H9 (cell line): ENCODE results near the gene GALNT13. TPM values are rescaled to one million over a fixed set of nuclear protein-coding genes. Genes with fewer than 3 reads are reported as not detected.

Experiments
- DNase-seq: peaks from one replicate; pipeline ENCODE4 v3.0.0-alpha.2; 2017
- H2AFZ ChIP-seq: one replicate; pipeline ENCODE4 v1.6.1; 2013; ENCODE audit warnings: mild to moderate bottlenecking, low read length, control low read depth, moderate library complexity
- H2AK5ac ChIP-seq: 2 replicates; pipeline ENCODE4 v1.6.1; 2013; ENCODE audit warnings: low read length, control low read depth, mixed read lengths; ENCODE audit not compliant: insufficient read length
- H2BK120ac ChIP-seq: one replicate; pipeline ENCODE4 v1.6.1; 2013; ENCODE audit warnings: low read depth, mild to moderate bottlenecking, low read length, control low read depth, inconsistent platforms; ENCODE audit not compliant: poor library complexity, severe bottlenecking
- H2BK12ac ChIP-seq: 2 replicates; pipeline ENCODE4 v1.6.1; 2013; ENCODE audit warnings: low read length, control low read depth, mixed read lengths, low read depth; ENCODE audit not compliant: insufficient read length
- H2BK15ac ChIP-seq: 2 replicates; pipeline ENCODE4 v1.6.1; 2013; ENCODE audit warnings: low read depth, low read length, control low read depth
- H2BK20ac ChIP-seq: one replicate; pipeline ENCODE4 v1.6.1; 2013; ENCODE audit warnings: low read depth, mild to moderate bottlenecking, low read length, control low read depth, inconsistent platforms; ENCODE audit not compliant: poor library complexity, severe bottlenecking
- H2BK5ac ChIP-seq: 2 replicates; pipeline ENCODE4 v1.6.1; 2013; ENCODE audit warnings: low read length, control low read depth, mixed read lengths; ENCODE audit not compliant: insufficient read length
- H3K14ac ChIP-seq: 2 replicates; pipeline ENCODE4 v1.6.1; 2013; ENCODE audit warnings: low read length, control low read depth; ENCODE audit not compliant: insufficient read depth
- H3K18ac ChIP-seq: 2 replicates; pipeline ENCODE4 v1.6.1; 2013; ENCODE audit warnings: low read depth, mild to moderate bottlenecking, mixed read lengths, low read length, control low read depth; ENCODE audit not compliant: insufficient read length
- H3K23ac ChIP-seq: 2 replicates; pipeline ENCODE4 v1.6.1; 2013; ENCODE audit warnings: low read length, control low read depth, mixed read lengths, low read depth; ENCODE audit not compliant: insufficient read length
- H3K23me2 ChIP-seq: 2 replicates; pipeline ENCODE4 v1.6.1; 2013; ENCODE audit warnings: low read depth, mild to moderate bottlenecking, mixed read lengths, low read length, control low read depth; ENCODE audit not compliant: insufficient read length, poor library complexity, severe bottlenecking
- H3K27ac ChIP-seq: 2 replicates; pipeline ENCODE4 v1.5.1; 2013; ENCODE audit warnings: low read length, control low read depth, mixed read lengths, low read depth; ENCODE audit not compliant: insufficient read length
- H3K27me3 ChIP-seq: 2 replicates; pipeline ENCODE4 v1.6.1; 2013; ENCODE audit warnings: low read length, control low read depth, inconsistent platforms; ENCODE audit not compliant: insufficient read depth
- H3K4ac ChIP-seq: 2 replicates; pipeline ENCODE4 v1.6.1; 2013; ENCODE audit warnings: low read depth, mild to moderate bottlenecking, control low read depth, inconsistent platforms, low read length, moderate library complexity
- H3K4me1 ChIP-seq: 2 replicates; pipeline ENCODE4 v1.6.1; 2013; ENCODE audit warnings: low read length, control low read depth, inconsistent platforms; ENCODE audit not compliant: insufficient read depth
- H3K4me2 ChIP-seq: 2 replicates; pipeline ENCODE4 v1.6.1; 2013; ENCODE audit warnings: low read length, control low read depth, mixed read lengths; ENCODE audit not compliant: insufficient read length, insufficient read depth
- H3K56ac ChIP-seq: 2 replicates; pipeline ENCODE4 v1.6.1; 2013; ENCODE audit warnings: low read depth, mild to moderate bottlenecking, mixed read lengths, low read length, control low read depth; ENCODE audit not compliant: insufficient read length
- H3K79me1 ChIP-seq: 2 replicates; pipeline ENCODE4 v1.6.1; 2013; ENCODE audit warnings: low read depth, mild to moderate bottlenecking, moderate library complexity, low read length, control low read depth, inconsistent platforms; ENCODE audit not compliant: insufficient read depth, poor library complexity, severe bottlenecking
- H3K79me2 ChIP-seq: 2 replicates; pipeline ENCODE4 v1.6.1; 2013; ENCODE audit warnings: low read length, control low read depth, inconsistent platforms; ENCODE audit not compliant: insufficient read depth
- H3K9ac ChIP-seq: 2 replicates; pipeline ENCODE4 v1.6.1; 2013; ENCODE audit warnings: low read length, control low read depth, mixed read lengths; ENCODE audit not compliant: insufficient read length; ENCODE audit errors: extremely low read depth
- H3K9me3 ChIP-seq: one replicate; pipeline ENCODE4 v1.6.1; 2013; ENCODE audit warnings: low read depth, low read length, inconsistent platforms; ENCODE audit not compliant: control insufficient read depth
- H3T11ph ChIP-seq: one replicate; pipeline ENCODE4 v1.6.1; 2013; ENCODE audit warnings: mild to moderate bottlenecking, low read length, control low read depth, inconsistent platforms
- H4K20me1 ChIP-seq: one replicate; pipeline ENCODE4 v1.6.1; 2013; ENCODE audit not compliant: control insufficient read depth, insufficient read length, insufficient read depth
- H4K5ac ChIP-seq: 2 replicates; pipeline ENCODE4 v1.6.1; 2013; ENCODE audit warnings: low read depth, mild to moderate bottlenecking, mixed read lengths, low read length, control low read depth; ENCODE audit not compliant: insufficient read length
- H4K8ac ChIP-seq: replicated peaks from 2 replicates; pipeline ENCODE4 v1.6.1; 2013; ENCODE audit warnings: low read length, control low read depth, mixed read lengths, low read depth; ENCODE audit not compliant: insufficient read length
- H4K91ac ChIP-seq: 2 replicates; pipeline ENCODE4 v1.6.1; 2013; ENCODE audit warnings: low read depth, mild to moderate bottlenecking, moderate library complexity, mixed read lengths, low read length, control low read depth; ENCODE audit not compliant: insufficient read length
- H3K27ac Mint-ChIP-seq, 3 experiments: 2 replicates in 2 of 3; 3 replicates in 1 of 3; pipeline ENCODE4 v1.8.0; 2020 to 2021; ENCODE audit warnings: mixed read lengths in 3 of 3, mild to moderate bottlenecking in 1 of 3, moderate library complexity in 1 of 3
- H3K27me3 Mint-ChIP-seq: 2 replicates; pipeline ENCODE4 v1.8.0; 2021; ENCODE audit warnings: low read depth, mild to moderate bottlenecking, moderate library complexity, mixed read lengths
- H3K36me3 Mint-ChIP-seq, 3 experiments: 2 replicates in 2 of 3; 3 replicates in 1 of 3; pipeline ENCODE4 v1.8.0; 2020 to 2021; ENCODE audit warnings: low read depth in 3 of 3, mixed read lengths in 3 of 3; ENCODE audit not compliant: insufficient read depth in 1 of 3
- H3K4me1 Mint-ChIP-seq, 2 experiments: 2 replicates each; pipeline ENCODE4 v1.8.0; 2020; ENCODE audit warnings: mixed read lengths in 2 of 2
- H3K4me3 Mint-ChIP-seq, 2 experiments: 2 replicates in 1 of 2; 3 replicates in 1 of 2; pipeline ENCODE4 v1.8.0; 2020 to 2021; ENCODE audit warnings: mild to moderate bottlenecking in 2 of 2, mixed read lengths in 2 of 2, moderate library complexity in 1 of 2
- H3K9me3 Mint-ChIP-seq, 2 experiments: 2 replicates in 1 of 2; 3 replicates in 1 of 2; pipeline ENCODE4 v1.8.0; 2020; ENCODE audit warnings: mild to moderate bottlenecking in 2 of 2, mixed read lengths in 2 of 2, moderate library complexity in 1 of 2
- whole genome bisulfite sequencing: extraction: QIAGEN DNeasy Blood & Tissue Kit; methylation state at CpG from one replicate; pipeline ENCODE4 v1.1.7; 2013; ENCODE audit warnings: missing lambda C conversion rate, low lambda C conversion rate, mixed read lengths; ENCODE audit not compliant: insufficient read length; ENCODE audit errors: extremely low coverage; 5-methylcytosine and 5-hydroxymethylcytosine counted together
- total RNA-seq: library from RNA; stranded (reverse); gene quantifications from 2 replicates; pipeline ENCODE4 v1.2.1, GENCODE V29; 2021
- TF ChIP-seq, protein P1 (sequence below): fragments of 200-600 bp; sonication (generic); conservative IDR thresholded peaks from 3 replicates; pipeline ENCODE4 v1.8.0; 2021; ENCODE audit warnings: antibody characterized with exemption, mild to moderate bottlenecking

GALNT13 gene
- total RNA-seq, 1 experiment from 2014 or later: 6.6 TPM

DNA sequence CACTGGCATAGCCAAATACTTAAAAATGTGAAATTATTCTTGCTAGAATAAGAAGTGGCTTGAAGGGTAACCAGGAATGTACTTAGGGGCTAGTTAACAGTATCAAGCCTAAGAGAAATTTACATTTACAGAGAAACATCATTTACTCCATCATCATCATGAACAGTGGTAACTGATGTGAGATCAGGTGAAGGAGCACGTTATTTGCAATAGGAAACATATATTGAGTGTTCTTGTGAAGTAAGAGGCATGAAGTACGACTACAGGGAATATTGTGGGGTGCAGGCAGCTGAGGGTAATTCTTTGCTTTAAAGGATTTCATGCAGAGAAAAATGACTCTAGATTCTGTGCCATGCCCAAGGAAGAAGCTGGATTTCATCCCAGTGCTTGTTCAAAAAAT lies 220.8 kb downstream of the GALNT13 start:
- Histone ChIP-seq H2BK5ac (no peak overlapping the region), H3K27me3 (no peaks in the 10 kb centered on the region), H3K9me3 (no peaks in the 10 kb centered on the region), H2AK5ac (no peak overlapping the region), H4K20me1 (no peaks in the 10 kb centered on the region), H3K18ac (no peak overlapping the region), H3K23me2 (no peaks in the 10 kb centered on the region), H3K23ac (no peak overlapping the region), H3K4ac (no peak overlapping the region), H4K91ac (no peak overlapping the region), H2BK12ac (no peak overlapping the region), H4K8ac (no peak overlapping the region), H3K79me2 (no peaks in the 10 kb centered on the region), H3K4me2 (no peak overlapping the region), H3K9ac (no peak overlapping the region), H4K5ac (no peak overlapping the region), H3T11ph (no peak overlapping the region), H2AFZ (no peak overlapping the region), H3K79me1 (no peaks in the 10 kb centered on the region), H3K4me1 (no peaks in the 10 kb centered on the region), H2BK15ac (no peak overlapping the region), H3K14ac (no peak overlapping the region), H2BK120ac (no peak overlapping the region), H3K27ac (no peak overlapping the region), H2BK20ac (no peak overlapping the region), H3K56ac (no peak overlapping the region)
- no peaks in the 10 kb centered on the region for H3K36me3 Mint-ChIP-seq
- H3K27me3 Mint-ChIP-seq: no peaks in the 10 kb centered on the region
- H3K4me3 Mint-ChIP-seq: no peak overlapping the region
- no peak for DNase-seq
- no peak overlapping the region for H3K27ac Mint-ChIP-seq
- peaks cover 6 to 7% of the 10 kb centered on the region in 2 experiments; a peak in 3 of 4 replicates for H3K4me1 Mint-ChIP-seq
- no peaks in the 10 kb centered on the region for H3K9me3 Mint-ChIP-seq
- WGBS: no CpG with 5 or more reads among the region's 2 CpGs
- TF ChIP-seq, protein P1, sequence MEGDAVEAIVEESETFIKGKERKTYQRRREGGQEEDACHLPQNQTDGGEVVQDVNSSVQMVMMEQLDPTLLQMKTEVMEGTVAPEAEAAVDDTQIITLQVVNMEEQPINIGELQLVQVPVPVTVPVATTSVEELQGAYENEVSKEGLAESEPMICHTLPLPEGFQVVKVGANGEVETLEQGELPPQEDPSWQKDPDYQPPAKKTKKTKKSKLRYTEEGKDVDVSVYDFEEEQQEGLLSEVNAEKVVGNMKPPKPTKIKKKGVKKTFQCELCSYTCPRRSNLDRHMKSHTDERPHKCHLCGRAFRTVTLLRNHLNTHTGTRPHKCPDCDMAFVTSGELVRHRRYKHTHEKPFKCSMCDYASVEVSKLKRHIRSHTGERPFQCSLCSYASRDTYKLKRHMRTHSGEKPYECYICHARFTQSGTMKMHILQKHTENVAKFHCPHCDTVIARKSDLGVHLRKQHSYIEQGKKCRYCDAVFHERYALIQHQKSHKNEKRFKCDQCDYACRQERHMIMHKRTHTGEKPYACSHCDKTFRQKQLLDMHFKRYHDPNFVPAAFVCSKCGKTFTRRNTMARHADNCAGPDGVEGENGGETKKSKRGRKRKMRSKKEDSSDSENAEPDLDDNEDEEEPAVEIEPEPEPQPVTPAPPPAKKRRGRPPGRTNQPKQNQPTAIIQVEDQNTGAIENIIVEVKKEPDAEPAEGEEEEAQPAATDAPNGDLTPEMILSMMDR: no peak
